ENCODE data around the gene CACNA1C. TPM values are rescaled to one million over a fixed set of nuclear protein-coding genes. Genes with fewer than 3 reads are reported as not detected.

Gene CACNA1C
- total RNA-seq, 4 donors from 2014 or later: 3.8 to 13.6 (median 5.7) TPM

DNA sequence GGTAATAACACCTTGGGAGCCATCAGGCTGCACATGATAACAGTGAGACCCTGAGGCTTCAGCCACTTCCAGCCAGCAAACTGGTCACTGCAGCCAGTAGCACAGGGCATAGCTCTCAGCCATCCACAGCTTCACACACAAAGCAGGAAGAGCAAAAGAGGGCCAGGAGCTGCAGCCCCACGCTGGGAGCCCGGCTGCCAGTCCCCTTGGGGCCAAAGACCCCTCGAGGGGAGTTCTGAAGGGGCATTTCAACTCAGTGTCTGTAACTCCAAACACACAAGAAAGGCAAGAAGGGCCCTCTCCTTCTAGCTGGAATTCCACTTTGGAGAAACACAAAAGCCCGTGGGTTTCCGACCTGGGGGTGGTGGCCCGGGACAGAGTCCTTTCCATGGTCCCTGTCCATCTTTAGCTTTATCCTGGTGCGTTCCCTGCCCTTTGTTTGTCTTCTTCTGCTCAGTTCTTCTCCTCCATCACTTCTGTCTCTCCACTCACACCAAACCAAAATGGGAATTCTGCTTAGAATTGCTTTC lies 590.2 kb downstream of the CACNA1C start:
- TF ChIP-seq, protein P1, sequence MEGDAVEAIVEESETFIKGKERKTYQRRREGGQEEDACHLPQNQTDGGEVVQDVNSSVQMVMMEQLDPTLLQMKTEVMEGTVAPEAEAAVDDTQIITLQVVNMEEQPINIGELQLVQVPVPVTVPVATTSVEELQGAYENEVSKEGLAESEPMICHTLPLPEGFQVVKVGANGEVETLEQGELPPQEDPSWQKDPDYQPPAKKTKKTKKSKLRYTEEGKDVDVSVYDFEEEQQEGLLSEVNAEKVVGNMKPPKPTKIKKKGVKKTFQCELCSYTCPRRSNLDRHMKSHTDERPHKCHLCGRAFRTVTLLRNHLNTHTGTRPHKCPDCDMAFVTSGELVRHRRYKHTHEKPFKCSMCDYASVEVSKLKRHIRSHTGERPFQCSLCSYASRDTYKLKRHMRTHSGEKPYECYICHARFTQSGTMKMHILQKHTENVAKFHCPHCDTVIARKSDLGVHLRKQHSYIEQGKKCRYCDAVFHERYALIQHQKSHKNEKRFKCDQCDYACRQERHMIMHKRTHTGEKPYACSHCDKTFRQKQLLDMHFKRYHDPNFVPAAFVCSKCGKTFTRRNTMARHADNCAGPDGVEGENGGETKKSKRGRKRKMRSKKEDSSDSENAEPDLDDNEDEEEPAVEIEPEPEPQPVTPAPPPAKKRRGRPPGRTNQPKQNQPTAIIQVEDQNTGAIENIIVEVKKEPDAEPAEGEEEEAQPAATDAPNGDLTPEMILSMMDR (IDR thresholded peaks at IDR 0.05): no peak
- DNase-seq (ENCODE audit: low spot score): no peak
- ATAC-seq (ENCODE audit: low FRiP score): no peak

DNA sequence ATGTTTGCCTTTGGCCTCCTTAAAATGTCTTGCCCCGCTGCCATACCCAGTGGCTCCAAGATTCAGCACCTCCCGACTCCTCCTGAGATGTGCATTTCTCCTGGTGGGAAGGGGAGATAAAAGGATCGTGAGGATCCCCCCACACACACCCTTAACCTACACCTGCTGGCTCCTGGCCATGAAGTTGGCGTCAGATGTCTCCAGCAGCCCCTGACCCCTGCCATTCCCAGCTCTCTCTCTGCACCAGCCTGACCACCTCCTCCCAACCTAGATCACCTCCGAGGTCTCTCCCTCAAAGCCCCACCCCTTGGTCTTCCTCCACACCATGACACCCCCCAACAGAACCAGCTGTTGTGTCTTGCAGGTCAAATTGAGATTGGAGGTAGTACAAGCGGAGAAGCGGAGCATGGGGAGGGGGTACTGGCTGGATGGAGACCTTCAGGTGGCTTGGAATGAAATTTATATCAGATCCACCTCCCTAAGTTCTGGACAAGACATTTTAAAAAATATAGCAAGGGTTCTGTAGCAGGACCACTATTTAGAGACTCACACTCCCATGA lies 590.9 kb downstream of the CACNA1C start:
- TF ChIP-seq, protein P1 (IDR thresholded peaks at IDR 0.05): no peak
- no peak for DNase-seq (ENCODE audit: low spot score)
- no peak for ATAC-seq (ENCODE audit: low FRiP score)

- no peak for DNase-seq (ENCODE audit: low spot score)
- TF ChIP-seq, protein P1 (IDR thresholded peaks at IDR 0.05): no peak
- no peak for ATAC-seq (ENCODE audit: low FRiP score)
Measured at GRCh38 chr12:2644683-2645405, 592.1 kb downstream of the CACNA1C start.

DNA sequence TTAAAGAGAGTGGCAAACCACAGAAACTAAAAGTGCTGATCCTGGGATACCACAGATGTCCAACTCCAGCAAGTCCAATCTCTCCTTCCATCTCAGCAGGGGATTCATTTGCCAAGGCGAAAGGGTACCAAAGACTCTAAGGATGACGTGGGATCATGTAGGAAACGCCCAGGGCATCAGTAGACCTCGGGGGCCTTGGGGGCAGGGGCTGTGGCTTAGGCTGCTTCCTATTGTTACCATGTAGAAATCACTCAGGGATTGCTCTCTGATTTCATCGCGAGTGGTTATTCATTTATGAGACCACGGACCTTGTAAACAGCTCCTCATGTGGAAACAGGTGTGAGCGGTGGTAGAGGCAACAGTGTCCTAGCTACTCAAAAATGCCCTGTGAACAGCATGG lies 592.7 kb downstream of the CACNA1C start:
- DNase-seq (ENCODE audit: low spot score): no peak
- TF ChIP-seq, protein P1 (IDR thresholded peaks at IDR 0.05): no peak
- ATAC-seq (ENCODE audit: low FRiP score): no peak

DNA sequence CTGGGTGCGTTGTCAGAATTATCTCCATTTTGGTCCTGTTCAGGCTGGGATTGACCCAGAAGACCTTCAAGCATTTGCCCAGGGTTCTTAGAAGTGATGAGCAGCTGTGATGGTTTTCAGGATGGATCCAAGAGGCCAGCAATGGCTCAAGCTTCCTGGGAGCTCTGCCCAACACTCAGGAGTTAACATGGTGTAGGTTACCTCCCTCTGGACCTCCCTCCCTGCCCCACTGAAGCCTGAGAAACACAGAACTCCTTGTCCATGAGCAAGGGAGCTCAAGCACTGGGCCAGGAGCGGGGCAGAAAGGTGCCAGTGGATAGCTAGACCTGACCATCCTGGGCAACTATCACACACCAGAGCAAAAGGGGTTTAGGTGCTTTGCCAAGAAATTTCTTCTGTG lies 593.6 kb downstream of the CACNA1C start:
- no peak for ATAC-seq (ENCODE audit: low FRiP score)
- TF ChIP-seq, protein P1 (IDR thresholded peaks at IDR 0.05): no peak
- no peak for DNase-seq (ENCODE audit: low spot score)

GRCh38 chr12:2647186-2647585 lies 594.4 kb downstream of the CACNA1C start:
- TF ChIP-seq, protein P1 (IDR thresholded peaks at IDR 0.05): no peak
- no peak for ATAC-seq (ENCODE audit: low FRiP score)
- no peak for DNase-seq (ENCODE audit: low spot score)

DNA sequence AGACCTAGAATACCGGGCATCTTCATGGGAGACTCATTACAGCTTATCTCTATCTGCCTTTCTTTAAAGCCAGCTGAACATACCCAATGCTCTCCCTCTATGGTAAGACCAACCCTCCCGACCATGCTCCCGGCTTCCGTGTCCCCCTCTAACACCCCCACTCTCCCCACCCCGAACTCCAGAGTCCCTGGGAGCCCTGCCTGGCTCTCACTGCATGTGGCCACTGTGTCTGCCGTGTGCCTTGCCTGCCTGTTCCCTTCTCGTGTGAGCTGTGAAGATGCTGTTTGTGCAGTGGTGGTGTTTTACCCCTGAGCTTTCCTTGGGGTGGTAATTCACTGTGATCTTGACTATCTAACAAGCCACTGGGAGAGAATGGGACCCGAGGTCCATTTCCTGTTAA lies 595.6 kb downstream of the CACNA1C start:
- no peak for DNase-seq (ENCODE audit: low spot score)
- ATAC-seq (ENCODE audit: low FRiP score): no peak
- TF ChIP-seq, protein P1 (IDR thresholded peaks at IDR 0.05): no peak
